HepG2 (cell line): ENCODE data around the gene EVA1A. TPM values are rescaled to one million over a fixed set of nuclear protein-coding genes. Genes with fewer than 3 reads are reported as not detected.

ENCODE experiments used
- ATAC-seq: fragments of 200-7000 bp; cut with Tn5 transposase; 3 replicates; pipeline ENCODE4 v1.9.1; 2020; ENCODE audit warnings: mild to moderate bottlenecking, moderate library complexity
- BruUV-seq: library from RNA; stranded (reverse); fragments of 400-500 nt; replicated peaks from 2 replicates; lab custom pipeline; 2021; lab: Mats Ljungman, UMichigan
- CTCF ChIA-PET: fragments of 300-600 bp; formaldehyde crosslinking; extraction: SDS; loops from one replicate; lab custom pipeline; 2021; ENCODE audit warnings: low total read pairs, inconsistent platforms, low intra/inter-chr PET ratio; lab: Yijun Ruan, JAX
- POLR2A ChIA-PET: fragments of 350-600 bp; sonication (Branson Sonifier 250); formaldehyde crosslinking; loops from one replicate; lab custom pipeline; 2020; ENCODE audit warnings: antibody characterized with exemption, inconsistent platforms; lab: Yijun Ruan, JAX
- DNase-seq: peaks from one replicate; pipeline ENCODE4 v3.0.0-alpha.2; 2015; ENCODE audit warnings: low spot score
- FAIRE-seq: peaks from 3 replicates; lab custom pipeline; 2011; peaks lifted over from hg19 to GRCh38; lab: Jason Lieb, UNC
- H2AFZ ChIP-seq: one replicate; pipeline ENCODE4 v1.6.1; 2011; ENCODE audit warnings: low read length, inconsistent platforms
- H3K27ac ChIP-seq: fragments of 300-600 bp; 3 replicates; pipeline ENCODE4 v1.8.0; 2011; ENCODE audit warnings: mixed run types, mild to moderate bottlenecking, mixed read lengths, low read length, inconsistent platforms; ENCODE audit not compliant: insufficient read depth; ENCODE audit errors: extremely low read length
- H3K27me3 ChIP-seq, 2 experiments: fragments of 200-600 bp in 1 of 2; 2 replicates in 1 of 2; 3 replicates in 1 of 2; pipeline versions ENCODE4 v1.6.0 to v1.8.0; 2011; ENCODE audit warnings: low read length in 2 of 2, mild to moderate bottlenecking in 2 of 2, moderate library complexity in 2 of 2, inconsistent platforms in 1 of 2; ENCODE audit not compliant: insufficient read depth in 2 of 2, control insufficient read depth in 1 of 2
- H3K36me3 ChIP-seq, 2 experiments: fragments of 200-600 bp in 1 of 2; replicated peaks in 1 of 2; 2 replicates in 1 of 2; 3 replicates in 1 of 2; pipeline versions ENCODE4 v1.5.1 to v1.8.0; 2011; ENCODE audit warnings: low read length in 2 of 2, inconsistent platforms in 1 of 2; ENCODE audit not compliant: insufficient read depth in 2 of 2, control insufficient read depth in 1 of 2
- H3K4me1 ChIP-seq: 2 replicates; pipeline ENCODE4 v1.5.1; 2012; ENCODE audit warnings: low read length, inconsistent platforms; ENCODE audit not compliant: insufficient read depth
- H3K4me2 ChIP-seq: 2 replicates; pipeline ENCODE4 v1.6.0; 2011; ENCODE audit warnings: low read depth, low read length, inconsistent platforms
- H3K4me3 ChIP-seq, 3 experiments: fragments of 200-600 bp in 1 of 3; sonication (generic), shearing (Covaris generic) in 1 of 3; replicated peaks in 1 of 3; 2 replicates each; pipeline ENCODE4 v1.5.1; 2011 to 2016; ENCODE audit warnings: low read length in 3 of 3, inconsistent platforms in 2 of 3, low read depth in 2 of 3, mild to moderate bottlenecking in 2 of 3, control low read depth in 1 of 3, mixed read lengths in 1 of 3; ENCODE audit not compliant: insufficient read depth in 1 of 3
- H3K79me2 ChIP-seq: one replicate; pipeline ENCODE4 v1.6.1; 2011; ENCODE audit warnings: low read length, inconsistent platforms; ENCODE audit not compliant: insufficient read depth
- H3K9ac ChIP-seq: 2 replicates; pipeline ENCODE4 v1.6.0; 2011; ENCODE audit warnings: mild to moderate bottlenecking, low read depth, low read length, inconsistent platforms; ENCODE audit not compliant: insufficient read depth
- H3K9me3 ChIP-seq: 2 replicates; pipeline ENCODE4 v1.5.1; 2012; ENCODE audit warnings: mild to moderate bottlenecking, low read length
- H4K20me1 ChIP-seq: 2 replicates; pipeline ENCODE4 v1.6.0; 2011; ENCODE audit warnings: inconsistent platforms, mild to moderate bottlenecking, low read length, moderate library complexity; ENCODE audit not compliant: insufficient read depth
- CHD4 ChIP-seq: fragments of 200-600 bp; sonication (generic); IDR thresholded peaks from 2 replicates; pipeline ENCODE4 v1.7.0; 2017; ENCODE audit warnings: mild to moderate bottlenecking, low read length, borderline replicate concordance
- KLF12 ChIP-seq: sonication (generic); formaldehyde crosslinking; IDR thresholded peaks from 2 replicates; pipeline ENCODE4 v1.4.0; 2020; ENCODE audit warnings: missing genetic modification reagents, borderline replicate concordance
- PRDM15 ChIP-seq: sonication (generic); formaldehyde crosslinking; IDR thresholded peaks from 2 replicates; pipeline ENCODE4 v1.4.0; 2020; ENCODE audit warnings: missing genetic modification reagents
- PRPF4 ChIP-seq: fragments of 200-400 bp; formaldehyde crosslinking; IDR thresholded peaks from 2 replicates; pipeline ENCODE4 v1.6.1; 2016; ENCODE audit warnings: low read length, low read depth; ENCODE audit not compliant: poor library complexity, severe bottlenecking
- PTBP1 ChIP-seq: fragments of 200-400 bp; formaldehyde crosslinking; IDR thresholded peaks from 2 replicates; pipeline ENCODE4 v1.6.1; 2018; ENCODE audit warnings: low read length, low read depth; ENCODE audit not compliant: poor library complexity, severe bottlenecking
- RFX5 ChIP-seq: IDR thresholded peaks from 2 replicates; pipeline ENCODE4 v1.6.1; 2011; ENCODE audit warnings: low read depth, low read length, improper control_type of control experiment
- TAF1 ChIP-seq: sonication (generic); formaldehyde crosslinking; IDR thresholded peaks from 2 replicates; pipeline ENCODE4 v1.4.0; 2020; ENCODE audit warnings: missing genetic modification reagents
- ZBTB7B ChIP-seq: sonication (generic); formaldehyde crosslinking; IDR thresholded peaks from 2 replicates; pipeline ENCODE4 v1.4.0; 2020; ENCODE audit warnings: missing genetic modification reagents
- ZC3H4 ChIP-seq: sonication (generic); formaldehyde crosslinking; IDR thresholded peaks from 2 replicates; pipeline ENCODE4 v1.4.0; 2020; ENCODE audit warnings: missing genetic modification reagents, borderline replicate concordance
- ZNF205 ChIP-seq: IDR thresholded peaks from 2 replicates; pipeline ENCODE4 v1.6.1; 2018; ENCODE audit warnings: missing biosample characterization, missing genetic modification reagents
- ZNF224 ChIP-seq: sonication (generic); formaldehyde crosslinking; IDR thresholded peaks from 2 replicates; pipeline ENCODE4 v1.5.0; 2020; ENCODE audit warnings: mild to moderate bottlenecking, missing genetic modification reagents
- ZNF557 ChIP-seq: sonication (generic); formaldehyde crosslinking; IDR thresholded peaks from 2 replicates; pipeline ENCODE4 v1.4.0; 2020; ENCODE audit warnings: missing genetic modification reagents
- ZNF773 ChIP-seq: sonication (generic); formaldehyde crosslinking; IDR thresholded peaks from 2 replicates; pipeline ENCODE4 v1.4.0; 2020; ENCODE audit warnings: missing genetic modification reagents, borderline replicate concordance
- ZNF83 ChIP-seq: sonication (generic); formaldehyde crosslinking; IDR thresholded peaks from 2 replicates; pipeline ENCODE4 v1.4.0; 2020; ENCODE audit warnings: missing genetic modification reagents, mild to moderate bottlenecking, borderline replicate concordance
- WGBS: methylation state at CpG from one replicate; pipeline ENCODE4 v1.1.6; 2017; ENCODE audit warnings: low lambda C conversion rate; 5-methylcytosine and 5-hydroxymethylcytosine counted together
- in situ Hi-C: cut with HindIII; loops from 2 replicates; pipeline ENCODE4 v1.10.0; 2017; ENCODE audit warnings: low pct_unique_long_range_greater_than_20kb; ENCODE audit not compliant: extremely low pct_ligation_motif_present
- intact Hi-C: fragments of 100-400 bp; cut with micrococcal nuclease; formaldehyde crosslinking; loops from one replicate; pipeline ENCODE4 v1.10.0; 2022; ENCODE audit not compliant: unreplicated experiment
- polyA plus RNA-seq, 8 experiments: library from polyadenylated mRNA; depleted of rRNA in 3 of 8; stranded (reverse) in 7 of 8; unstranded in 1 of 8; fragments of >200 nt; fragmentation: Illumina TruSeq in 4 of 8; extraction: Trizol in 4 of 8; gene quantifications; 2 replicates each; pipeline versions ENCODE4 v1.2.1 to v1.2.3, GENCODE V29; 2011 to 2016; ENCODE audit warnings: low read depth in 4 of 8, missing spikeins in 1 of 8, mixed read lengths in 1 of 8; ENCODE audit not compliant: insufficient read depth in 1 of 8
- total RNA-seq, 5 experiments: library from RNA; depleted of rRNA; stranded (reverse); fragments of >200 nt; fragmentation: Illumina TruSeq; extraction: Trizol; gene quantifications; 2 replicates each; pipeline ENCODE4 v1.2.3, GENCODE V29; 2016; ENCODE audit warnings: low read depth in 1 of 5
- TF ChIP-seq, protein P1 (sequence below): IDR thresholded peaks from 2 replicates; pipeline ENCODE4 v1.6.1; 2016
- TF ChIP-seq, protein P2 (sequence below): sonication (generic); formaldehyde crosslinking; IDR thresholded peaks from 2 replicates; pipeline ENCODE4 v1.5.1; 2020; ENCODE audit warnings: mild to moderate bottlenecking, missing genetic modification reagents, borderline replicate concordance
- TF ChIP-seq, protein P3 (sequence below): sonication (generic); formaldehyde crosslinking; IDR thresholded peaks from 2 replicates; pipeline ENCODE4 v1.4.0; 2020; ENCODE audit warnings: missing genetic modification reagents

EVA1A gene
- total and polyA plus RNA-seq, 2 of the 13 experiments (the other 11 are each of a cell fraction or from before 2014, with no cell fraction given), result 57.5 to 57.8 TPM

DNA sequence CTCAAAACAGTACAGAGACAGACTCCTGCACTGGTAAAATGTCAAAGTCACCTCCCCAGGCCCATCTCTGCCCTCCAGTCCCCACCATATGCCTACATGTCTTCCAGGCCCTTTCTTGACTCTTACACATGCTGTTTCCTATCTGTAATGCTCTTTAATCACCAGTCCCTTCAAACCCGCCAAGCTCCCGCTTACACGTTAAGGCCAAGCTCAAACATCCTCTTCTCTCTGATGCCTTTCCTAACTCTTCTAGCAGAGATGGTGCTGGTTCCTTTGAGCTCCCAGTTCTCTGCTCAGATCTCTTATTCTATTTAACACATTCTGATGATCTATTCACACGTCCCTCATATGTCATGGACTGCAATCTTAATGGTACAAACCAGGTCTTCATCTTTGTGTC is 5.0 kb downstream of the EVA1A start:
- POLR2A ChIA-PET, result interaction anchor here (0.9 to 3.7 kb wide), 9 partner anchors 8 to 53 kb away, joined by 3 to 17 read pairs (median 7); no protein-coding TSS in a partner anchor
- no peak for TF ChIP-seq PTBP1
- no peak for TF ChIP-seq KLF12 (CRISPR knock-in tag)
- no peak for TF ChIP-seq PRDM15
- no peak for TF ChIP-seq RFX5
- TF ChIP-seq, protein P1, sequence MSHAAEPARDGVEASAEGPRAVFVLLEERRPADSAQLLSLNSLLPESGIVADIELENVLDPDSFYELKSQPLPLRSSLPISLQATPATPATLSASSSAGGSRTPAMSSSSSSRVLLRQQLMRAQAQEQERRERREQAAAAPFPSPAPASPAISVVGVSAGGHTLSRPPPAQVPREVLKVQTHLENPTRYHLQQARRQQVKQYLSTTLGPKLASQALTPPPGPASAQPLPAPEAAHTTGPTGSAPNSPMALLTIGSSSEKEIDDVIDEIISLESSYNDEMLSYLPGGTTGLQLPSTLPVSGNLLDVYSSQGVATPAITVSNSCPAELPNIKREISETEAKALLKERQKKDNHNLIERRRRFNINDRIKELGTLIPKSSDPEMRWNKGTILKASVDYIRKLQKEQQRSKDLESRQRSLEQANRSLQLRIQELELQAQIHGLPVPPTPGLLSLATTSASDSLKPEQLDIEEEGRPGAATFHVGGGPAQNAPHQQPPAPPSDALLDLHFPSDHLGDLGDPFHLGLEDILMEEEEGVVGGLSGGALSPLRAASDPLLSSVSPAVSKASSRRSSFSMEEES, result no peak
- TF ChIP-seq ZBTB7B (CRISPR knock-in tag), result no peak
- no peak for TF ChIP-seq ZC3H4
- no peak for TF ChIP-seq ZNF773 (CRISPR knock-in tag)
- TF ChIP-seq, protein P2, sequence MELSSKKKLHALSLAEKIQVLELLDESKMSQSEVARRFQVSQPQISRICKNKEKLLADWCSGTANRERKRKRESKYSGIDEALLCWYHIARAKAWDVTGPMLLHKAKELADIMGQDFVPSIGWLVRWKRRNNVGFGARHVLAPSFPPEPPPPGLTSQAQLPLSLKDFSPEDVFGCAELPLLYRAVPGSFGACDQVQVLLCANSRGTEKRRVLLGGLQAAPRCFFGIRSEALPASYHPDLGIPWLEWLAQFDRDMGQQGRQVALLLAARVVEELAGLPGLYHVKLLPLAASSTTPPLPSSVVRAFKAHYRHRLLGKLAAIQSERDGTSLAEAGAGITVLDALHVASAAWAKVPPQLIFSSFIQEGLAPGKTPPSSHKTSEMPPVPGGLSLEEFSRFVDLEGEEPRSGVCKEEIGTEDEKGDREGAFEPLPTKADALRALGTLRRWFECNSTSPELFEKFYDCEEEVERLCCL (CRISPR knock-in tag), result no peak
- TF ChIP-seq ZNF205 (CRISPR knock-in tag), result no peak
- TF ChIP-seq, protein P3, sequence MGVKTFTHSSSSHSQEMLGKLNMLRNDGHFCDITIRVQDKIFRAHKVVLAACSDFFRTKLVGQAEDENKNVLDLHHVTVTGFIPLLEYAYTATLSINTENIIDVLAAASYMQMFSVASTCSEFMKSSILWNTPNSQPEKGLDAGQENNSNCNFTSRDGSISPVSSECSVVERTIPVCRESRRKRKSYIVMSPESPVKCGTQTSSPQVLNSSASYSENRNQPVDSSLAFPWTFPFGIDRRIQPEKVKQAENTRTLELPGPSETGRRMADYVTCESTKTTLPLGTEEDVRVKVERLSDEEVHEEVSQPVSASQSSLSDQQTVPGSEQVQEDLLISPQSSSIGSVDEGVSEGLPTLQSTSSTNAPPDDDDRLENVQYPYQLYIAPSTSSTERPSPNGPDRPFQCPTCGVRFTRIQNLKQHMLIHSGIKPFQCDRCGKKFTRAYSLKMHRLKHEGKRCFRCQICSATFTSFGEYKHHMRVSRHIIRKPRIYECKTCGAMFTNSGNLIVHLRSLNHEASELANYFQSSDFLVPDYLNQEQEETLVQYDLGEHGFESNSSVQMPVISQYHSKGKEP (CRISPR knock-in tag), result no peak
- TF ChIP-seq TAF1, result no peak
- no peak for TF ChIP-seq CHD4
- TF ChIP-seq ZNF557, result no peak
- TF ChIP-seq PRPF4, result no peak
- TF ChIP-seq ZNF83 (CRISPR knock-in tag), result no peak
- no peak for TF ChIP-seq ZNF224

More for the DNA sequence above, 5.0 kb downstream of the EVA1A start:
- Histone ChIP-seq H3K4me1 (peaks cover 86% of the 10 kb centered on the region), H3K9me3 (no peaks in the 10 kb centered on the region), H3K9ac (peak overlapping the region; percentile 36; the same call in 1 of the 2 replicates), H3K4me3 (peak overlapping the region; percentile 3 to 45 (median 13); a peak in 4 of 6 replicates), H4K20me1 (peaks cover 34% of the 10 kb centered on the region), H3K79me2 (peaks cover 97% of the 10 kb centered on the region), H3K36me3 (peaks cover 10 to 38% of the 10 kb centered on the region in 2 experiments), H2AFZ (no peak overlapping the region), H3K4me2 (peak overlapping the region; percentile 96), H3K27me3 (no peaks in the 10 kb centered on the region; a peak in 1 of 5 replicates), H3K27ac (peak overlapping the region; percentile 43)
- no peak for FAIRE-seq
- intact Hi-C loops, result no loop called here
- BruUV-seq, result no TSS peak
- ATAC-seq, result no peak
- CTCF ChIA-PET, result no interaction called here
- no peak for DNase-seq
- in situ Hi-C loops, result loop anchor here (10.0 kb wide), 1 partner anchor 49 kb away; no protein-coding TSS in a partner anchor
- 82% methylated on average over 4 of the region's 4 CpGs for WGBS
